Measurements from ENCODE around the gene SNCAIP.
"Not testable (repeated sequence)": the region's sequence is repeated elsewhere in the genome, so short reads cannot be mapped to it uniquely, and the experiment has no call there.

SNCAIP gene

GRCh38 chr5:122468351-122469116, 156.5 kb downstream of the SNCAIP start:
- no peak for DNase-seq (ENCODE audit: low read depth)

- no peak for DNase-seq (ENCODE audit: low read depth)
These were observed 157.4 kb downstream of the SNCAIP start for GRCh38 chr5:122469384-122469919.

GRCh38 chr5:122470365-122470764, 158.3 kb downstream of the SNCAIP start:
- DNase-seq (ENCODE audit: low read depth): no peak

GRCh38 chr5:122471031-122471751, 159.2 kb downstream of the SNCAIP start:
- DNase-seq (ENCODE audit: low read depth): no peak

- no peak for DNase-seq (ENCODE audit: low read depth)
These were observed 159.7 kb downstream of the SNCAIP start for GRCh38 chr5:122471752-122472061.

- DNase-seq (ENCODE audit: low read depth): no peak
These were observed 161.3 kb downstream of the SNCAIP start for GRCh38 chr5:122473138-122473843.

- DNase-seq (ENCODE audit: low read depth): no peak
These were observed 161.9 kb downstream of the SNCAIP start for GRCh38 chr5:122473941-122474340.

GRCh38 chr5:122478741-122479442, 166.9 kb downstream of the SNCAIP start:
- no peak for DNase-seq (ENCODE audit: low read depth)

- DNase-seq (ENCODE audit: low read depth): no peak
These were observed 168.1 kb downstream of the SNCAIP start for GRCh38 chr5:122480146-122480545.

GRCh38 chr5:122484103-122484502, 172.1 kb downstream of the SNCAIP start:
- DNase-seq (ENCODE audit: low read depth): no peak

- DNase-seq (ENCODE audit: low read depth): no peak
These were observed 173.2 kb downstream of the SNCAIP start for GRCh38 chr5:122485226-122485625.

GRCh38 chr5:122486616-122487015, 174.6 kb downstream of the SNCAIP start:
- DNase-seq (ENCODE audit: low read depth): not testable (repeated sequence)

- DNase-seq (ENCODE audit: low read depth): no peak
These were observed 178.7 kb downstream of the SNCAIP start for GRCh38 chr5:122490718-122491117.

- DNase-seq (ENCODE audit: low read depth): no peak
These were observed 180.6 kb downstream of the SNCAIP start for GRCh38 chr5:122492675-122493074.

GRCh38 chr5:122493091-122494021, 181.3 kb downstream of the SNCAIP start:
- DNase-seq (ENCODE audit: low read depth): no peak

- DNase-seq (ENCODE audit: low read depth): no peak
These were observed 182.1 kb downstream of the SNCAIP start for GRCh38 chr5:122494109-122494508.

- DNase-seq (ENCODE audit: low read depth): no peak
These were observed 186.1 kb downstream of the SNCAIP start for GRCh38 chr5:122498163-122498562.

- DNase-seq (ENCODE audit: low read depth): no peak
These were observed 187.5 kb downstream of the SNCAIP start for GRCh38 chr5:122499585-122499984.

- no peak for DNase-seq (ENCODE audit: low read depth)
These were observed 188.4 kb downstream of the SNCAIP start for GRCh38 chr5:122500245-122501088.

- DNase-seq (ENCODE audit: low read depth): no peak
These were observed 189.0 kb downstream of the SNCAIP start for GRCh38 chr5:122501089-122501435.

All from GM04503 (cell line).